Measurements from ENCODE around the gene USP5.
A peak's percentile ranks its signal among the peaks of the same experiment; 100 is the strongest.

USP5 gene

GRCh38 chr12:6822426-6823135 is 29.4 kb upstream of the USP5 start:
- TF ChIP-seq CTCF (conservative IDR thresholded peaks at IDR 0.05; ENCODE audit: low read depth, low read length): no peak
- peak overlapping the region; percentile 47 for H3K4me3 ChIP-seq (ENCODE audit: low read length)
- no peak for DNase-seq (ENCODE audit: low read depth)

GRCh38 chr12:6823182-6824084 is 28.5 kb upstream of the USP5 start:
- DNase-seq (ENCODE audit: low read depth): no peak
- H3K4me3 ChIP-seq (ENCODE audit: low read length): no peak overlapping the region
- TF ChIP-seq CTCF (conservative IDR thresholded peaks at IDR 0.05; ENCODE audit: low read depth, low read length): no peak

GRCh38 chr12:6824085-6824775 is 27.7 kb upstream of the USP5 start:
- no peak overlapping the region for H3K4me3 ChIP-seq (ENCODE audit: low read length)
- DNase-seq (ENCODE audit: low read depth): no peak
- no peak for TF ChIP-seq CTCF (conservative IDR thresholded peaks at IDR 0.05; ENCODE audit: low read depth, low read length)

- H3K4me3 ChIP-seq (ENCODE audit: low read length): no peak overlapping the region
- DNase-seq (ENCODE audit: low read depth): no peak
- TF ChIP-seq CTCF (conservative IDR thresholded peaks at IDR 0.05; ENCODE audit: low read depth, low read length): no peak
These were observed 27.0 kb upstream of the USP5 start for GRCh38 chr12:6824901-6825381.

- no peak overlapping the region for H3K4me3 ChIP-seq (ENCODE audit: low read length)
- TF ChIP-seq CTCF (conservative IDR thresholded peaks at IDR 0.05; ENCODE audit: low read depth, low read length): peak; percentile 92
- no peak for DNase-seq (ENCODE audit: low read depth)
These were observed 26.4 kb upstream of the USP5 start for GRCh38 chr12:6825398-6826124.

- no peak overlapping the region for H3K4me3 ChIP-seq (ENCODE audit: low read length)
- no peak for DNase-seq (ENCODE audit: low read depth)
- TF ChIP-seq CTCF (conservative IDR thresholded peaks at IDR 0.05; ENCODE audit: low read depth, low read length): no peak
These were observed 25.7 kb upstream of the USP5 start for GRCh38 chr12:6826125-6826733.

Data from retinal pigment epithelial cell (primary cell).